ENCODE data around the gene VEZF1.
"Not testable (repeated sequence)": the region's sequence is repeated elsewhere in the genome, so short reads cannot be mapped to it uniquely, and the experiment has no call there.

Gene VEZF1

GRCh38 chr17:57966246-57966645 is 21.8 kb downstream of the VEZF1 start:
- Histone ChIP-seq H3K4me1 (ENCODE audit: insufficient read depth, low read length) (peaks cover 15% of the 10 kb centered on the region), H3K36me3 (ENCODE audit: insufficient read depth, low read length) (peaks cover 4% of the 10 kb centered on the region), H3K9ac (ENCODE audit: low read length) (no peak overlapping the region)

DNA sequence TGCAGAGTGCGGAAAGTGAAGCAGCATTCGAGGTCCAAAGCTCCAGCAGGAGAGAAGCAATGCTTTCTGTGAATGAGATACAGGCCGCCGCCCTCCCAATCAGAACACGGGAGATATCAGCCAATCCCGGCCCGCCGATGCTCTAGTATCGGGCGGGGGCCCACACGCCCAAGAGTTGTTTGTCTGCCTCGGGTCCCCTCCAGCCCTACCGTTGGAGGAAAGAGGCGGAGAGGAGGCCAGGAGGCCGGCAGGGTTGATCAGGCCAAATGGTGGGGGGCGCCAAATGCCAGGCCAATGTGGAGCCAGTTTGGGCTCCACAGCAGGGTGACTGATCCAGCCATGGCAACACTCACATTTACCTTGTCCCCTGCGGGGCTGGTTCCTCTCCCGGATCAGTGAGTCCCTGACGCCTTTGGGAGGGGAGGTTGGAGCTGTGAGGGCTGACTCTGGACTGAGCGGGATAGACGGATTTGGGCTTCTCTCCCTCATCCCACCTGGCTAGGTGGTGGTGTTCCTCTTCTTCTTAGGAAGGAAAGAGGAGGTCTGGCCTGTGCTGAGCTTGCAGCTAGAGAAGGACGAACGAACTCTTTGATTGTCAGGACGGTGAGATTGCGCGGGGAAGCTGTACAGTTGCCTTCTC is 22.4 kb downstream of the VEZF1 start:
- Histone ChIP-seq H3K4me3 (ENCODE audit: low read depth in 1 of 2, low read length in 2 of 2) (no peak overlapping the region), H3K27ac (ENCODE audit: low read depth, low read length) (no peak overlapping the region), H3K9me3 (ENCODE audit: low read length) (no peaks in the 10 kb centered on the region), H3K4me1 (ENCODE audit: insufficient read depth, low read length) (peaks cover 15% of the 10 kb centered on the region), H3K36me3 (ENCODE audit: insufficient read depth, low read length) (no peaks in the 10 kb centered on the region), H3K9ac (ENCODE audit: low read length) (no peak overlapping the region), H3K27me3 (ENCODE audit: control insufficient read depth in 1 of 2, insufficient read depth in 2 of 2, low read length in 2 of 2) (no peaks in the 10 kb centered on the region)

More at GRCh38 chr17:57966246-57966645, 21.8 kb downstream of the VEZF1 start:
- H3K27me3 ChIP-seq (ENCODE audit: control insufficient read depth in 1 of 2, insufficient read depth in 2 of 2, low read length in 2 of 2): no peaks in the 10 kb centered on the region
- H3K27ac ChIP-seq (ENCODE audit: low read depth, low read length): no peak overlapping the region
- no peak overlapping the region for H3K4me3 ChIP-seq (ENCODE audit: low read depth in 1 of 2, low read length in 2 of 2)
- H3K9me3 ChIP-seq (ENCODE audit: low read length): no peaks in the 10 kb centered on the region

DNA sequence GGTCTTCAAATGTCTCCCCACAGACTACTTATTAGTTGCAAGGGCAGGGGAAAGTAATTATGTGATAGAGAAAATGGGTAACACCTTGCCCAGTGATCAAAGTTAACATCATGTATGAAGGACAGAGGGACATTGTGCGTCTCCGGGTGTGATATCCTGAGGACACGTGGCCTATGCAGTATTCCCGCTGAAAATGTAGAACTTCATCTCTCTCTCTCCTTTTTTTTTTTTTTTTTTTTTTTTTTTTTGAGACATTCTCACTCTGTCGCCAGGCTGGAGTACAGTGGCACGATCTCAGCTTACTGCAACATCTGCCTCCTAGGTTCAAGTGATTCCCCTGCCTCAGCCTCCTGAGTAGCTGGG is 24.9 kb downstream of the VEZF1 start:
- Histone ChIP-seq H3K4me1 (ENCODE audit: insufficient read depth, low read length) (peaks cover 15% of the 10 kb centered on the region), H3K36me3 (ENCODE audit: insufficient read depth, low read length) (no peaks in the 10 kb centered on the region), H3K4me3 (ENCODE audit: low read depth in 1 of 2, low read length in 2 of 2) (no peak overlapping the region), H3K27ac (ENCODE audit: low read depth, low read length) (no peak overlapping the region), H3K9ac (ENCODE audit: low read length) (no peak overlapping the region), H3K9me3 (ENCODE audit: low read length) (no peaks in the 10 kb centered on the region), H3K27me3 (ENCODE audit: control insufficient read depth in 1 of 2, insufficient read depth in 2 of 2, low read length in 2 of 2) (no peaks in the 10 kb centered on the region)

DNA sequence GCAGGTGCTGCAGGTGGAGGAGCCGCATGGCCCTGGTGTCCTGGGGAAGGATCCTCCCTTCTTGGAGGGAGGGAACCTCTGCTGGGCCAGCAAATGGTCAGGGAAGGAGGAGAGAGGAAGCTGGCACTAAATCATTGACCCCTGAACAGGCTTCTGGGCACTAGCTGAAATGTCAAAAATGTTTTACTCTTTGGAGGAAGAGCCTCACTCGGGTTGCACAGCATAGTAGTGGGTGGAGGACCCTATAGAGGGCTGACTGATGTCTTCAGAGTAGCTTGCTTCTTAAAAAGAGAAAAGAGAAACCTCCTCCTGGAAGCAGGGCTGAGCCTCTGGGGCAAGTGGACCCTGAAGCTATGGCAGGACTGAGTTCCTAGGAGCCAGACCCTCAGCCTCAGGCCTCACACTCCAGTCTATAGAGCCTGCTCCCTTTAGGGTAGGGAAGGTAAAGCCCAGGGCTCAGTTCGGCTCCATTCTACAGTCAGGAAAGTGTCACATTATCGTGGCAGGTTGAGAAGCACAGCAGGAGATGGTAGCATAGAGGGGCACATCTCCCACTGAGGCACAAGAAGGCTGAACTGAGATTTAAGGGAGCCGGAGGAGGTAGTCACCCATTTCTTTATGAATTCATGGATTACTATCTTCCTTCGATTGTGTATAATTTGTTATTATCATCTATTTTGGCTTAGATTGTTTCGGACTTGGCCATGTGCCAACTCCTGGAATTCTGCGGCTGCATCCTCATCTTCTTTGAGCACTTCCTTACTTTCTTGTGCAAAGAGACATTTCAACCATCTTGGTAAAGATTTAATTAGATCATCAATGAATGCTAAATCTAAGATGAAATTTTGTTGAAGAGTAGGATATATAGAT is 25.5 kb downstream of the VEZF1 start:
- Histone ChIP-seq H3K9me3 (ENCODE audit: low read length) (no peaks in the 10 kb centered on the region), H3K27ac (ENCODE audit: low read depth, low read length) (no peak overlapping the region), H3K36me3 (ENCODE audit: insufficient read depth, low read length) (no peaks in the 10 kb centered on the region), H3K27me3 (ENCODE audit: control insufficient read depth in 1 of 2, insufficient read depth in 2 of 2, low read length in 2 of 2) (no peaks in the 10 kb centered on the region), H3K9ac (ENCODE audit: low read length) (no peak overlapping the region), H3K4me3 (ENCODE audit: low read depth in 1 of 2, low read length in 2 of 2) (no peak overlapping the region), H3K4me1 (ENCODE audit: insufficient read depth, low read length) (peaks cover 14% of the 10 kb centered on the region)

GRCh38 chr17:57959929-57960328 is 28.1 kb downstream of the VEZF1 start:
- Histone ChIP-seq H3K27ac (ENCODE audit: low read depth, low read length) (no peak overlapping the region), H3K9ac (ENCODE audit: low read length) (no peak overlapping the region), H3K9me3 (ENCODE audit: low read length) (no peaks in the 10 kb centered on the region), H3K4me3 (ENCODE audit: low read depth in 1 of 2, low read length in 2 of 2) (no peak overlapping the region), H3K36me3 (ENCODE audit: insufficient read depth, low read length) (no peaks in the 10 kb centered on the region), H3K4me1 (ENCODE audit: insufficient read depth, low read length) (peaks cover 11% of the 10 kb centered on the region), H3K27me3 (ENCODE audit: control insufficient read depth in 1 of 2, insufficient read depth in 2 of 2, low read length in 2 of 2) (no peaks in the 10 kb centered on the region)

GRCh38 chr17:57958391-57958790 is 29.7 kb downstream of the VEZF1 start:
- H3K4me3 ChIP-seq (ENCODE audit: low read depth in 1 of 2, low read length in 2 of 2); H3K27ac ChIP-seq (ENCODE audit: low read depth, low read length); H3K27me3 ChIP-seq (ENCODE audit: control insufficient read depth in 1 of 2, insufficient read depth in 2 of 2, low read length in 2 of 2); H3K36me3 ChIP-seq (ENCODE audit: insufficient read depth, low read length); H3K9me3 ChIP-seq (ENCODE audit: low read length); H3K9ac ChIP-seq (ENCODE audit: low read length): not testable (repeated sequence)
- H3K4me1 ChIP-seq (ENCODE audit: insufficient read depth, low read length): peaks cover 19% of the 10 kb centered on the region

DNA sequence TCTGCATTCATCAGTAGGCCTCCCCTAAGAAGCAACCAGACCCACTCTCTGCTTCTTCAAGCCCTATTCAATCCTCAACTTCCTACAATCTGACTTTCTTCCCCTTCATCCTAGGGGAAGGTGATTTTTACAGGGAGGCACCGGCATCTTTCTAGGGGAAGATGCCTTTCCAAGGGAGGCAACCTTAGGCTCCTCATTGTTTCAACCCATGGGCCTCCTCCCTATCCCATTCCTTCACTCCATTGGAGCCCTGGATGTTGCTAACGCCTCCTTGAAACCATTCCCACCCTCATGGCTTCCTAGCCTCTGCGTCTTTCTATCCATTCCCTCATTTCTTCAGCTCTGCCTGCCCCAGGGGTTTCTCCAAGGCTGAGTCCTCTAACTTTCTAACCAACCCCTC is 30.2 kb downstream of the VEZF1 start:
- Histone ChIP-seq H3K27me3 (ENCODE audit: control insufficient read depth in 1 of 2, insufficient read depth in 2 of 2, low read length in 2 of 2) (no peaks in the 10 kb centered on the region), H3K36me3 (ENCODE audit: insufficient read depth, low read length) (no peaks in the 10 kb centered on the region), H3K4me3 (ENCODE audit: low read depth in 1 of 2, low read length in 2 of 2) (no peak overlapping the region), H3K27ac (ENCODE audit: low read depth, low read length) (no peak overlapping the region), H3K9me3 (ENCODE audit: low read length) (no peaks in the 10 kb centered on the region), H3K4me1 (ENCODE audit: insufficient read depth, low read length) (peaks cover 24% of the 10 kb centered on the region), H3K9ac (ENCODE audit: low read length) (no peak overlapping the region)

GRCh38 chr17:57957120-57957850 is 30.8 kb downstream of the VEZF1 start:
- Histone ChIP-seq H3K4me1 (ENCODE audit: insufficient read depth, low read length) (peaks cover 30% of the 10 kb centered on the region), H3K9me3 (ENCODE audit: low read length) (no peaks in the 10 kb centered on the region), H3K36me3 (ENCODE audit: insufficient read depth, low read length) (no peaks in the 10 kb centered on the region), H3K27me3 (ENCODE audit: control insufficient read depth in 1 of 2, insufficient read depth in 2 of 2, low read length in 2 of 2) (no peaks in the 10 kb centered on the region), H3K4me3 (ENCODE audit: low read depth in 1 of 2, low read length in 2 of 2) (no peak overlapping the region), H3K9ac (ENCODE audit: low read length) (no peak overlapping the region), H3K27ac (ENCODE audit: low read depth, low read length) (no peak overlapping the region)

DNA sequence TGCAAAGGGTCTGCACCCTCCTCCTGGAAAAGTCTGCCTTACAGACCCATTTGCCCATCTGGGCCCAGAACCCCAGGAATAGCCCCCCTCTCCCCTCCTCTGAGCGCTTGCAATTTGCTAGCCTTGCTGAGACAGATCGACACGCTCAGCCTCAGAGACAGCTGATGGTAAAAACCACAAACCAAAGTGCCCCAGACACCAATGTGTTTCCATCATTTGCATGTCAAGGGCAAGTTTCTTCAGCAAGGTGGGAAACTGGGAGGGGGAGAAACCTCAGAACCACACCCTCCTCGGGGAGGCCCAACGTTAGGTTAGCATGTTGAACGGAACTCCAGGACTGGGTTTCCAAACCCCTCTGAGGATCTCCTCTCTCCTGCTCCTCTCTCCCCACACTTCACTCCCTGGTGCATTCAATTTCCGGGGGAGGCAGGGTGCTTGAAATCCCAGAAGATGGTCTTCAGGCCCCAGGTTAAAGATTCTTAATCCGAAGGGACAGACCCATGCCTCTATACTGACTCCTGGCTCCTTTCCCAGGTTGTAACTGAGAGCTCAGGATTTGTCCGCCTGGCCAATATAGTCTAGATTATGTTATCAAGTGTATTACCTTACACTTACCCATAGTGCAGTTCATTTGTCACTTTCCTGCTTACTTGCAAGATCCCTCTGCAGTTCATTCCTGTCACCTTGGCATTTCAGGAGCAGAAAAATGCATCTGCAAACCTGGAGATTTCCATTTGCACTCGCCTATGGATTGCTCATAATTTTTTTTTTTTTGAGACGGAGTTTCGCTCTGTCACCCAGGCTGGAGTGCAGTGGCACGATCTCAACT is 31.5 kb downstream of the VEZF1 start:
- Histone ChIP-seq H3K36me3 (ENCODE audit: insufficient read depth, low read length) (no peaks in the 10 kb centered on the region), H3K9ac (ENCODE audit: low read length) (peak overlapping the region; percentile 89), H3K27ac (ENCODE audit: low read depth, low read length) (peak overlapping the region; percentile 46), H3K9me3 (ENCODE audit: low read length) (no peaks in the 10 kb centered on the region), H3K4me3 (ENCODE audit: low read depth in 1 of 2, low read length in 2 of 2) (peak overlapping the region in 1 of 2 donors; percentile 72), H3K4me1 (ENCODE audit: insufficient read depth, low read length) (peaks cover 35% of the 10 kb centered on the region), H3K27me3 (ENCODE audit: control insufficient read depth in 1 of 2, insufficient read depth in 2 of 2, low read length in 2 of 2) (no peaks in the 10 kb centered on the region)

DNA sequence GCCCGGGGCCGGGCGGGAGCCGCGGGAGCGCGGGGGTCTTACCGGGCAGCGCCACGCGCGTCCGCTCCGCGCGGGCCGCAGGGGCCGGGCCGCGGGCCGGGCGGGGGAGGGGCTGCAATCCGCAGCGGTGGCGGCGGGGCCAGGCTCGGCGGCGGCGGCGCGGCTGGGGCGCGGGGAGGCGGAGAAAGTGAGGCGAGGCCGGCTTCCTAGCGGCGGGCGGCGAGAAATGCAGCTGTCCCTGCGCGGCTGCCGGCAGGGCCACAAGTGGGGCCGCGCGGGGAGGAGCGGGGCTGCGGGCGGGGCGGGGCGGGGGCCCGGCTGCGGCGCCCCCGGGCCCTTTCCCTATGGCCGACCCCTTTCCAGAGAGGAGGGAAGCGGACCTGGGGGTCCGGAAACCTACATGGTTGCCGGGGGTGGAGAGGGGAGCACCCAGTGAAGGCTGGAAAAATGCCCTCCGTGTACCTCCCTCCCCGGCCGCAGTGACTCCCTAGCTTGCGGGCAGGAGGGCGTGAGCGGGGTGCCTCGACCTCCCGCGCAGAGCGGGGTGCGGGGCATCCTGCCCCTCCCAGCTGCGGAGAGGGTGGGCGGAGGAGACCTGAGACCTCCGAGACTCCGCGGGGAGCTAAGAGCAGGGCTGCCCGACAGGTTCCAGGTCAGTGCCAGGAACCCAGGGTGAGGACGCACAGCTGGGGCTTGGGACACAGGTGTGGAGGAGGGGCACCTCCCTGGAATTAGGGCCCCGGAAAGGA is 32.7 kb downstream of the VEZF1 start, which contains the start of gene CUEDC1:
CUEDC1 (minus strand) TSS at position 230 of the 749 bp plus-strand sequence. CDS start 69,848 bp downstream, outside the sequence.
- peak within 1 kb of the TSS; percentile 89 for H3K9ac ChIP-seq (ENCODE audit: low read length)
- no peaks in the 10 kb centered on the region for H3K9me3 ChIP-seq (ENCODE audit: low read length)
- no peaks in the 10 kb centered on the region for H3K27me3 ChIP-seq (ENCODE audit: control insufficient read depth in 1 of 2, insufficient read depth in 2 of 2, low read length in 2 of 2)
- H3K4me3 ChIP-seq (ENCODE audit: low read depth in 1 of 2, low read length in 2 of 2): peak within 1 kb of the TSS; percentile 55 to 72
- peaks cover 45% of the 10 kb centered on the region for H3K4me1 ChIP-seq (ENCODE audit: insufficient read depth, low read length)
- H3K27ac ChIP-seq (ENCODE audit: low read depth, low read length): peak within 1 kb of the TSS; percentile 89
- H3K36me3 ChIP-seq (ENCODE audit: insufficient read depth, low read length): no peaks in the 10 kb centered on the region
